ENCODE results near the gene OXER1.
A peak's percentile ranks its signal among the peaks of the same experiment; 100 is the strongest.

The OXER1 gene

GRCh38 chr2:42792583-42793333 is 28.8 kb upstream of the OXER1 start, which contains the start of gene HAAO:
Gene HAAO (minus strand): TSS chr2:42792583. CDS start chr2:42792536, 47 bp downstream.
- H3K4me3 ChIP-seq (ENCODE audit: low read depth, low read length), result peak within 1 kb of the TSS; percentile 39
- ChIA-PET CTCF (interaction anchor here (0.7 kb wide), 1 partner anchor 744 kb away, joined by 3 read pairs; no protein-coding TSS in a partner anchor), POLR2A (interaction anchor here (2.2 kb wide), 1 partner anchor 18 kb away, joined by 7 read pairs; no protein-coding TSS in a partner anchor)
- no peaks in the 10 kb centered on the region for H3K36me3 ChIP-seq (ENCODE audit: control insufficient read depth in 2 of 2, insufficient read depth in 1 of 2, low read length in 2 of 2)
- no peaks in the 10 kb centered on the region for H3K9me3 ChIP-seq (ENCODE audit: control insufficient read depth, insufficient read depth, low read depth, low read length)
- H3K27ac ChIP-seq (ENCODE audit: extremely low read depth, low read depth, low read length), result peak within 1 kb of the TSS; percentile 52; the same call in 1 of the 2 replicates
- TF ChIP-seq ZNF335 (tag by site-specific recombination; conservative IDR thresholded peaks at IDR 0.05) (peak; percentile 46; the same call in 1 of the 2 replicates), ZNF221 (tag by site-specific recombination; IDR thresholded peaks at IDR 0.05; ENCODE audit: borderline replicate concordance) (no peak), SP3 (tag by site-specific recombination; IDR thresholded peaks at IDR 0.05) (no peak), ZBTB26 (tag by site-specific recombination; optimal IDR thresholded peaks at IDR 0.05) (peak; percentile 51), ZNF280C (tag by site-specific recombination; IDR thresholded peaks at IDR 0.05) (no peak), PATZ1 (tag by site-specific recombination; IDR thresholded peaks at IDR 0.05) (0 out of 2 replicates have a peak, but pooled peaks have one; percentile 23)
- H3K4me1 ChIP-seq (ENCODE audit: control insufficient read depth, insufficient read depth, low read length), result no peaks in the 10 kb centered on the region

- peak overlapping the region; percentile 52; the same call in 1 of the 2 replicates for H3K27ac ChIP-seq (ENCODE audit: extremely low read depth, low read depth, low read length)
- no peaks in the 10 kb centered on the region for H3K9me3 ChIP-seq (ENCODE audit: control insufficient read depth, insufficient read depth, low read depth, low read length)
- CTCF ChIA-PET, result interaction anchor here (0.5 to 0.7 kb wide), 2 partner anchors 21 to 743 kb away, joined by 3 to 5 read pairs; no protein-coding TSS in a partner anchor
- H3K4me1 ChIP-seq (ENCODE audit: control insufficient read depth, insufficient read depth, low read length), result no peaks in the 10 kb centered on the region
- POLR2A ChIA-PET, result interaction anchor here (0.6 to 2.2 kb wide), 2 partner anchors 17 to 18 kb away, joined by 6 to 7 read pairs; no protein-coding TSS in a partner anchor
- H3K4me3 ChIP-seq (ENCODE audit: low read depth, low read length), result peak overlapping the region; percentile 39
- H3K36me3 ChIP-seq (ENCODE audit: control insufficient read depth in 2 of 2, insufficient read depth in 1 of 2, low read length in 2 of 2), result no peaks in the 10 kb centered on the region
- no peak for TF ChIP-seq ZNF580 (tag by site-specific recombination; IDR thresholded peaks at IDR 0.05)
- peak; percentile 31 for TF ChIP-seq ZNF341 (tag by site-specific recombination; IDR thresholded peaks at IDR 0.05; ENCODE audit: low read depth)
Measured at GRCh38 chr2:42792087-42792582, 28.2 kb upstream of the OXER1 start.

GRCh38 chr2:42791606-42792005 is 27.7 kb upstream of the OXER1 start:
- CTCF ChIA-PET, result interaction anchor here (0.5 to 0.7 kb wide), 2 partner anchors 21 to 743 kb away, joined by 3 to 5 read pairs; no protein-coding TSS in a partner anchor
- POLR2A ChIA-PET, result interaction anchor here (0.6 to 2.2 kb wide), 2 partner anchors 18 to 19 kb away, joined by 6 to 7 read pairs; no protein-coding TSS in a partner anchor

More at GRCh38 chr2:42791606-42792005, 27.7 kb upstream of the OXER1 start:
- TF ChIP-seq IKZF3 (tag by site-specific recombination; IDR thresholded peaks at IDR 0.05), result no peak
- no peak for TF ChIP-seq OSR2 (tag by site-specific recombination; IDR thresholded peaks at IDR 0.05)
- Histone ChIP-seq H3K36me3 (ENCODE audit: control insufficient read depth in 2 of 2, insufficient read depth in 1 of 2, low read length in 2 of 2) (no peaks in the 10 kb centered on the region), H3K27ac (ENCODE audit: extremely low read depth, low read depth, low read length) (no peak overlapping the region), H3K4me3 (ENCODE audit: low read depth, low read length) (no peak overlapping the region; the same call in 1 of the 2 replicates), H3K4me1 (ENCODE audit: control insufficient read depth, insufficient read depth, low read length) (no peaks in the 10 kb centered on the region), H3K9me3 (ENCODE audit: control insufficient read depth, insufficient read depth, low read depth, low read length) (no peaks in the 10 kb centered on the region)

All from HEK293 (cell line).